Neural cell (in vitro differentiated cells): ENCODE data around the gene PHIP. TPM values are rescaled to one million over a fixed set of nuclear protein-coding genes. Genes with fewer than 3 reads are reported as not detected.

Experiments
- H2AFZ ChIP-seq: fragments of 200-600, 300-800 bp; sonication (generic), shearing (Covaris generic); 2 replicates; pipeline ENCODE4 v1.6.0; 2014; ENCODE audit warnings: low read depth, mild to moderate bottlenecking, antibody characterized with exemption, low read length, moderate library complexity
- H3F3A ChIP-seq: fragments of 200-600 bp; shearing (Covaris generic); 2 replicates; pipeline ENCODE4 v1.6.1; 2016; ENCODE audit warnings: mild to moderate bottlenecking, moderate library complexity, mixed read lengths, antibody characterized with exemption, low read length; ENCODE audit not compliant: insufficient read depth, poor library complexity, severe bottlenecking
- H3K27ac ChIP-seq: fragments of 200-600, 300-800 bp; sonication (generic), shearing (Covaris generic); 2 replicates; pipeline ENCODE4 v1.5.1; 2014; ENCODE audit warnings: mild to moderate bottlenecking, low read length, moderate library complexity
- H3K27me3 ChIP-seq: fragments of 300-800, 200-600 bp; sonication (generic), shearing (Covaris generic); 2 replicates; pipeline ENCODE4 v1.6.0; 2014; ENCODE audit warnings: mild to moderate bottlenecking, low read depth, low read length, moderate library complexity; ENCODE audit not compliant: insufficient read depth
- H3K36me3 ChIP-seq: fragments of 300-800, 200-600 bp; sonication (generic), shearing (Covaris generic); 2 replicates; pipeline ENCODE4 v1.5.1; 2014; ENCODE audit warnings: mild to moderate bottlenecking, antibody characterized with exemption, low read length, moderate library complexity; ENCODE audit not compliant: insufficient read depth
- H3K4me2 ChIP-seq: fragments of 300-800, 200-600 bp; sonication (generic), shearing (Covaris generic); 2 replicates; pipeline ENCODE4 v1.6.0; 2014; ENCODE audit warnings: mild to moderate bottlenecking, low read length
- H3K4me3 ChIP-seq: fragments of 300-800, 200-600 bp; sonication (generic), shearing (Covaris generic); 2 replicates; pipeline ENCODE4 v1.5.1; 2014; ENCODE audit warnings: mild to moderate bottlenecking, low read length, moderate library complexity
- H3K79me2 ChIP-seq: fragments of 200-600 bp; shearing (Covaris generic); replicated peaks from 2 replicates; pipeline ENCODE4 v1.6.0; 2014; ENCODE audit warnings: mild to moderate bottlenecking, low read length, moderate library complexity; ENCODE audit not compliant: insufficient read depth
- H3K9ac ChIP-seq: fragments of 300-800, 200-600 bp; sonication (generic), shearing (Covaris generic); 2 replicates; pipeline ENCODE4 v1.6.1; 2016; ENCODE audit warnings: mild to moderate bottlenecking, low read length, mixed read lengths
- H3K9me2 ChIP-seq: fragments of 200-600 bp; shearing (Covaris generic); 2 replicates; pipeline ENCODE4 v1.6.1; 2016; ENCODE audit warnings: mild to moderate bottlenecking, low read length, mixed read lengths; ENCODE audit not compliant: insufficient read depth
- H3K9me3 ChIP-seq: fragments of 200-600, 300-800 bp; sonication (generic), shearing (Covaris generic); 2 replicates; pipeline ENCODE4 v1.6.1; 2016; ENCODE audit warnings: mild to moderate bottlenecking, mixed run types, low read length, moderate library complexity, mixed read lengths
- H4K20me1 ChIP-seq: fragments of 200-600 bp; shearing (Covaris generic); 2 replicates; pipeline ENCODE4 v1.6.1; 2016; ENCODE audit warnings: mild to moderate bottlenecking, mixed run types; ENCODE audit not compliant: insufficient read depth
- EP300 ChIP-seq: fragments of 450-650 bp; conservative IDR thresholded peaks from 2 replicates; pipeline ENCODE4 v1.6.1; 2014; ENCODE audit warnings: antibody characterized with exemption, mild to moderate bottlenecking, moderate library complexity; ENCODE audit not compliant: poor library complexity, severe bottlenecking
- EZH2 ChIP-seq: fragments of 200-600, 300-800 bp; shearing (Covaris generic), sonication (generic); IDR thresholded peaks from 2 replicates; pipeline ENCODE4 v1.6.1; 2014; ENCODE audit warnings: antibody characterized with exemption, low read length, borderline replicate concordance, mild to moderate bottlenecking; ENCODE audit not compliant: insufficient read depth, poor library complexity, severe bottlenecking
- MXI1 ChIP-seq: fragments of 450-650 bp; conservative IDR thresholded peaks from 2 replicates; pipeline ENCODE4 v1.6.1; 2014; ENCODE audit warnings: antibody characterized with exemption, mild to moderate bottlenecking; ENCODE audit not compliant: poor library complexity, severe bottlenecking
- POLR2AphosphoS5 ChIP-seq: IDR thresholded peaks from 2 replicates; pipeline ENCODE4 v1.6.1; 2012
- RAD21 ChIP-seq: fragments of 450-650 bp; conservative IDR thresholded peaks from 2 replicates; pipeline ENCODE4 v1.6.1; 2014; ENCODE audit warnings: antibody characterized with exemption, mild to moderate bottlenecking, moderate library complexity
- SMC3 ChIP-seq: fragments of 450-650 bp; conservative IDR thresholded peaks from 2 replicates; pipeline ENCODE4 v1.6.1; 2014; ENCODE audit warnings: antibody characterized with exemption, mild to moderate bottlenecking, moderate library complexity; ENCODE audit not compliant: poor library complexity
- TAF1 ChIP-seq: IDR thresholded peaks from 2 replicates; pipeline ENCODE4 v1.6.1; 2012; ENCODE audit warnings: low read depth
- polyA plus RNA-seq: library from polyadenylated mRNA; depleted of rRNA; stranded (reverse); fragments of >200 nt; gene quantifications from 2 replicates; pipeline ENCODE4 v1.2.3, GENCODE V29; 2014
- TF ChIP-seq, protein P1 (sequence below): fragments of 450-650 bp; IDR thresholded peaks from 2 replicates; pipeline ENCODE4 v1.5.1; 2014; ENCODE audit warnings: antibody characterized with exemption, mild to moderate bottlenecking, moderate library complexity; ENCODE audit not compliant: poor library complexity, severe bottlenecking
- TF ChIP-seq, protein P2 (sequence below): IDR thresholded peaks from 2 replicates; pipeline ENCODE4 v1.6.1; 2012; ENCODE audit warnings: borderline replicate concordance

Gene PHIP
- polyA plus RNA-seq, 1 donor from 2014 or later = 50.8 TPM

GRCh38 chr6:79042088-79042798 lies 35.8 kb downstream of the PHIP start:
- TF ChIP-seq EP300 (no peak), POLR2AphosphoS5 (no peak), MXI1 (no peak), EZH2 (no peak), SMC3 (no peak), RAD21 (no peak), TAF1 (no peak)
- TF ChIP-seq, protein P1, sequence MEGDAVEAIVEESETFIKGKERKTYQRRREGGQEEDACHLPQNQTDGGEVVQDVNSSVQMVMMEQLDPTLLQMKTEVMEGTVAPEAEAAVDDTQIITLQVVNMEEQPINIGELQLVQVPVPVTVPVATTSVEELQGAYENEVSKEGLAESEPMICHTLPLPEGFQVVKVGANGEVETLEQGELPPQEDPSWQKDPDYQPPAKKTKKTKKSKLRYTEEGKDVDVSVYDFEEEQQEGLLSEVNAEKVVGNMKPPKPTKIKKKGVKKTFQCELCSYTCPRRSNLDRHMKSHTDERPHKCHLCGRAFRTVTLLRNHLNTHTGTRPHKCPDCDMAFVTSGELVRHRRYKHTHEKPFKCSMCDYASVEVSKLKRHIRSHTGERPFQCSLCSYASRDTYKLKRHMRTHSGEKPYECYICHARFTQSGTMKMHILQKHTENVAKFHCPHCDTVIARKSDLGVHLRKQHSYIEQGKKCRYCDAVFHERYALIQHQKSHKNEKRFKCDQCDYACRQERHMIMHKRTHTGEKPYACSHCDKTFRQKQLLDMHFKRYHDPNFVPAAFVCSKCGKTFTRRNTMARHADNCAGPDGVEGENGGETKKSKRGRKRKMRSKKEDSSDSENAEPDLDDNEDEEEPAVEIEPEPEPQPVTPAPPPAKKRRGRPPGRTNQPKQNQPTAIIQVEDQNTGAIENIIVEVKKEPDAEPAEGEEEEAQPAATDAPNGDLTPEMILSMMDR = no peak
- TF ChIP-seq, protein P2, sequence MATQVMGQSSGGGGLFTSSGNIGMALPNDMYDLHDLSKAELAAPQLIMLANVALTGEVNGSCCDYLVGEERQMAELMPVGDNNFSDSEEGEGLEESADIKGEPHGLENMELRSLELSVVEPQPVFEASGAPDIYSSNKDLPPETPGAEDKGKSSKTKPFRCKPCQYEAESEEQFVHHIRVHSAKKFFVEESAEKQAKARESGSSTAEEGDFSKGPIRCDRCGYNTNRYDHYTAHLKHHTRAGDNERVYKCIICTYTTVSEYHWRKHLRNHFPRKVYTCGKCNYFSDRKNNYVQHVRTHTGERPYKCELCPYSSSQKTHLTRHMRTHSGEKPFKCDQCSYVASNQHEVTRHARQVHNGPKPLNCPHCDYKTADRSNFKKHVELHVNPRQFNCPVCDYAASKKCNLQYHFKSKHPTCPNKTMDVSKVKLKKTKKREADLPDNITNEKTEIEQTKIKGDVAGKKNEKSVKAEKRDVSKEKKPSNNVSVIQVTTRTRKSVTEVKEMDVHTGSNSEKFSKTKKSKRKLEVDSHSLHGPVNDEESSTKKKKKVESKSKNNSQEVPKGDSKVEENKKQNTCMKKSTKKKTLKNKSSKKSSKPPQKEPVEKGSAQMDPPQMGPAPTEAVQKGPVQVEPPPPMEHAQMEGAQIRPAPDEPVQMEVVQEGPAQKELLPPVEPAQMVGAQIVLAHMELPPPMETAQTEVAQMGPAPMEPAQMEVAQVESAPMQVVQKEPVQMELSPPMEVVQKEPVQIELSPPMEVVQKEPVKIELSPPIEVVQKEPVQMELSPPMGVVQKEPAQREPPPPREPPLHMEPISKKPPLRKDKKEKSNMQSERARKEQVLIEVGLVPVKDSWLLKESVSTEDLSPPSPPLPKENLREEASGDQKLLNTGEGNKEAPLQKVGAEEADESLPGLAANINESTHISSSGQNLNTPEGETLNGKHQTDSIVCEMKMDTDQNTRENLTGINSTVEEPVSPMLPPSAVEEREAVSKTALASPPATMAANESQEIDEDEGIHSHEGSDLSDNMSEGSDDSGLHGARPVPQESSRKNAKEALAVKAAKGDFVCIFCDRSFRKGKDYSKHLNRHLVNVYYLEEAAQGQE = no peak
- Histone ChIP-seq H3K27me3 (no peaks in the 10 kb centered on the region), H3K9me3 (no peaks in the 10 kb centered on the region), H3K9ac (no peak overlapping the region), H3K4me3 (no peak overlapping the region), H4K20me1 (no peaks in the 10 kb centered on the region), H3K9me2 (no peaks in the 10 kb centered on the region), H3K79me2 (peaks cover 49% of the 10 kb centered on the region), H3K36me3 (no peaks in the 10 kb centered on the region), H3K4me2 (no peak overlapping the region), H3F3A (no peaks in the 10 kb centered on the region), H2AFZ (no peak overlapping the region), H3K27ac (no peak overlapping the region)

- TF ChIP-seq RAD21 (no peak), EP300 (peak; percentile 69), MXI1 (no peak), EZH2 (no peak), POLR2AphosphoS5 (peak; percentile 57), SMC3 (no peak), TAF1 (no peak)
- TF ChIP-seq, protein P2 = peak; percentile 19
- TF ChIP-seq, protein P1 = no peak
- no peak overlapping the region for H3K9ac ChIP-seq
- H4K20me1 ChIP-seq = no peaks in the 10 kb centered on the region
- H3K27me3 ChIP-seq = no peaks in the 10 kb centered on the region
- no peak overlapping the region for H3K4me2 ChIP-seq
- peaks cover 43% of the 10 kb centered on the region for H3K79me2 ChIP-seq
- H3K9me3 ChIP-seq = no peaks in the 10 kb centered on the region
- H3K27ac ChIP-seq = peak overlapping the region; percentile 29
- H3K9me2 ChIP-seq = no peaks in the 10 kb centered on the region
- no peaks in the 10 kb centered on the region for H3K36me3 ChIP-seq
- no peaks in the 10 kb centered on the region for H3F3A ChIP-seq
- no peak overlapping the region for H3K4me3 ChIP-seq
- no peak overlapping the region for H2AFZ ChIP-seq
These were observed 38.0 kb downstream of the PHIP start for GRCh38 chr6:79040083-79040482.
